UCSD-AML1 (cell line): ENCODE data around the gene GH2.
A peak's percentile ranks its signal among the peaks of the same experiment; 100 is the strongest.
"Not testable (repeated sequence)": the region's sequence is repeated elsewhere in the genome, so short reads cannot be mapped to it uniquely, and the experiment has no call there.

Experiments used
- DNase-seq: peaks from one replicate; lab custom pipeline; 2025; ENCODE audit not compliant: unreplicated experiment; lab: John Stamatoyannopoulos, UW

GH2 gene

GRCh38 chr17:63874693-63875092 is 7.1 kb downstream of the GH2 start:
- not testable (repeated sequence) for DNase-seq

GRCh38 chr17:63874061-63874626 is 7.6 kb downstream of the GH2 start:
- DNase-seq, result not testable (repeated sequence)

DNA sequence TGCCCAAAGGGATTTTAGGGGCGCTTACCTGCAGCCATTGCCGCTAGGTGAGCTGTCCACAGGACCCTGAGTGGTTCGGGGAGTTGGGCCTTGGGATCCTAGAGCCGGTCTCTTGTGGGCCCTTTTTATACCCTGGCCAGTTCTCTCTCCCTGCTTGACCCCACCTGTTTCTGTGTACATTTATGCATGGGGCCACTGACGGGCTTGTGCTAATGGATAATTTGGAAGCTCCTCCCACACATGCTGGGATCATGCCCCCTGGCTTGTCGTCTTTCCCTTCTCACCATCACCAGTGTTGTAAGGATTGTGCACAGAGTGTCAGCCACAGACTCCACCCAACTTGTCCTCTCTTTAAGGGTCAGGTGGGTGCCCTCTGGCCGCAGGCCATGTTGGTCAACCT is 8.2 kb downstream of the GH2 start, which contains the start of gene CSH2:
Gene CSH2 (minus strand): TSS at position 101 of the 400 bp plus-strand sequence. CDS start 63 bp downstream, at position 38.
- DNase-seq, result not testable (repeated sequence)

- DNase-seq, result not testable (repeated sequence)
These were observed 9.9 kb downstream of the GH2 start for GRCh38 chr17:63871646-63872365.

GRCh38 chr17:63870292-63870665 is 11.5 kb downstream of the GH2 start:
- not testable (repeated sequence) for DNase-seq

GRCh38 chr17:63869491-63870291 is 12.1 kb downstream of the GH2 start:
- not testable (repeated sequence) for DNase-seq

GRCh38 chr17:63866625-63867024 is 15.1 kb downstream of the GH2 start:
- DNase-seq, result not testable (repeated sequence)

DNA sequence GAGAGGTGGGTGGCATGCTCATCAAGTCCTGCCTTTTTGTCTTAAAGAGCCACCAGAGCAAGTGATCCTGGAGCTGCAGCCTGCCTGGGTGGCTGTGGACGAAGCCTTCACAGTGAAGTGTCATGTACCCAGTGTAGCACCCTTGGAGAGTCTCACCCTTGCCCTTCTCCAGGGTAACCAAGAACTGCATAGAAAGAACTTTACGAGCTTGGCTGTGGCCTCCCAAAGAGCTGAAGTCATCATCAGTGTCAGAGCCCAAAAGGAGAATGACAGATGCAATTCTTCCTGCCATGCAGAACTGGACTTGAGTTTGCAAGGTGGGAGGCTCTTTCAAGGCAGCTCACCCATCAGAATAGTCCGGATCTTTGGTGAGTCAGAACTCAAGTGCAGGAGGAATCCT is 22.5 kb downstream of the GH2 start:
- no peak for DNase-seq

DNA sequence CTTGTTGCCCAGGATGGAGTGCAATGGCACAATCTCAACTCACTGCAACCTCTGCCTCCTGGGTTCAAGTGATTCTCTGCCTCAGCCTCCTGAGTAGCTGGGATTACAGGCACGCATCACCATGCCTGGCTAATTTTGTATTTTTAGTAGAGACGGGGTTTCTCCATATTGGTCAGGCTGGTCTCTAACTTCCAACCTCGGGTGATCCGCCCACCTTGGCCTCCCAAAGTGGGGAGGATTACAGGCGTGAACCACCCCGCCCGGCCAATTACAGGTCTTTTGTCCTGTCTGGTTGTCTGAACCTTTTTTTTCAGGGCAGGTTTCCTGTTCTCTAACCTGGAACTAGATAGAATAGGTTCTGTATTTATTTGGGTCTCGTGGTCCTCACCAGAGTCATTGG is 25.3 kb downstream of the GH2 start:
- not testable (repeated sequence) for DNase-seq

- no peak for DNase-seq
These were observed 26.6 kb downstream of the GH2 start for GRCh38 chr17:63855185-63855584.

DNA sequence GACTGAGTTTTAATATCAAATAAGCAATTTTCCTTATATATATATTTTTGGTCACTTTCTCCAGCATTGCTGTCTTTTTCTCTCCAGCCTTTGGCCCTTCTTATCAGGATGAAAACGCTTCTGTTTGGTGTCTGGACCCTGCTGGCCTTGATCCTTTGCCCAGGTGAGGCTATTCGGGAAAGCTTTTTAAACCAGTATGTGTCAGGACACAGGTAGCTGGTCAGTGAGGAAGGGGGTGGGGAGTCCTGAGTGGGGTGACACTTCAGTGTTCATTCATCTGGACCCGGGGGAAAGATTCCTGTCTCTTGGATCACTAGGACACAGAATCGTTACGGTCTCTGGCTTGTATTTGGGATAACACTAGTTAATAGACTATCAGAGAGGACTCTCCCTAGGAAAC is 27.0 kb downstream of the GH2 start:
- no peak for DNase-seq

- DNase-seq, result no peak
These were observed 28.5 kb downstream of the GH2 start for GRCh38 chr17:63853260-63853659.

DNA sequence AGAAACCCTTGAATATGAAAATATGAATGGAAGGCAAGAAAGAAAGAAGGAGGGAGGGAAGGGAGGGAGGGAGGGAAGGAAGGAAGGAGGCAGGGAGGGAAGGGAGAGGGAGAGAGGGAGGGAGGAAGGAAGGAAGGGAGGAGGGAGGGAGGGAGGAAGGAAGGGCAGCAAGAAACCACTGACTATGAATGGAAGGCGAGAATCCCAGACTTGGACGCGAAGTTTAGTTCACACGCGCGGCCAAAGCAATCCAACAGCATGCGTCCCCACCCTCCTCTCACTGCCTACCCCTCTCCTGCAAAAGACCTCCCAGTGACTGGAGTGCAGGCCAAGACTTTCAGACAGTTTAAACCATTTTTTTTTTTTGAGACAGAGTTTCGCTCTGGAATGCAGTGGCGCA is 31.3 kb downstream of the GH2 start:
- DNase-seq, result no peak

DNA sequence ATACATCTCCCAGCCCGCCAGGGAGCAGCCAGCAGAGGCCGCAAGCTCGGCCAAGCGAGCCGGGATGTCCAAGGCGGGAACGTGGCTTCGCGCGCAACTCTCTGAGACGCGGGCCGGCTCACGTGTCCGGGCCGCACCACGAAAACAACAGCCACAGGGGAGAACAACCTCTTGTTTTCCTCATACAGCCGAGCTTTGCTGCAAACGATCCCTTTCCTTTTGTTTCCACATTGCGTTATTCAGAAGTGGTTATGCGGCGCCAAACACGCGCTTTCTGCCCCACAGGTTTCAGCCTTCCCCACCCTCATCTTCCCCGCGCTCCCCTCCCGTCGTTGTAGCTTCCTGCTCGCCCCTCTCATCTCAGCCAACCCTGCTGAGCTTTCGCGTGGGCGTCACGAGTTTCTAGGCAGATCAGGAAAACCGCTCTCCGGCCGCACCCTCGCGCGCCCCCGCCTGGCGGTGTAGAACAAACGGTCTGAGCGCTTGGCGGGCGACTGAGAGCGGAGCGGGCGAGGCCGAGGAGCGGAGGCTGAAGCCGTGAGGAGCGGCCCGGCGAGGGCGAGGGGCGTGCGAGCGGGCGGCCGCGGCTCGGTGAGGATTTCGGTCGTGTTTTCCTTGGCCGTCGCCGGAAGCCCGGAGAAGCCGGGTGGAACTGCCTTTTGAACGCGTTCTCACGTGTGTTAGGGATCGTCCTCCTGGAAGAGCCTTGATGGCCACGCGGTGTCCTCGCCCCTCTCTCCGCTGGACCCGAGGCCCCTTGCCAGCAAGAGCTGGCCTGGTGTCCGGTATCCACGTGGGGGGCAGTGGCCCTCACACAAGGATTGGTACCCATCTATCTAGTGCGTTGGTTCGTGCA is 32.7 kb downstream of the GH2 start:
- DNase-seq, result peak; percentile 82

GRCh38 chr17:63847525-63848249 is 34.1 kb downstream of the GH2 start:
- no peak for DNase-seq

DNA sequence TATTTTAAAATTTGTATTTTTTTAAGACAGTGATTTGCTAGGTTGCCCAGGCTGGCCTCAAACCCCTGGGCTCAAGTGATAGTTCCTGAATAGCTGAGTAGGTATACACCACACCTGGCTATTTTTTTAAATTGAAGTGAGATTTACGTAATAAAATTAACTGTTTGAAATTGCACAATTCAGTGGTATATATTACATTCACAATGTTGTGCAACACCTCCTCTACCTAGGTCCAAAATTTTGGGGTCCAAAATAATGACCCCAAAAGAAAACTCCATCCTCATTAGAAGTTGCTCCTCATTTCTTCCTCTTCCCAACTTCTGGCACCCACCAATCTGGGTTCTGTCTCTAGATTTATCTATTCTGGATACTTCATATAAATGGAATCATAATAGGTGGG is 36.2 kb downstream of the GH2 start:
- DNase-seq, result no peak

DNA sequence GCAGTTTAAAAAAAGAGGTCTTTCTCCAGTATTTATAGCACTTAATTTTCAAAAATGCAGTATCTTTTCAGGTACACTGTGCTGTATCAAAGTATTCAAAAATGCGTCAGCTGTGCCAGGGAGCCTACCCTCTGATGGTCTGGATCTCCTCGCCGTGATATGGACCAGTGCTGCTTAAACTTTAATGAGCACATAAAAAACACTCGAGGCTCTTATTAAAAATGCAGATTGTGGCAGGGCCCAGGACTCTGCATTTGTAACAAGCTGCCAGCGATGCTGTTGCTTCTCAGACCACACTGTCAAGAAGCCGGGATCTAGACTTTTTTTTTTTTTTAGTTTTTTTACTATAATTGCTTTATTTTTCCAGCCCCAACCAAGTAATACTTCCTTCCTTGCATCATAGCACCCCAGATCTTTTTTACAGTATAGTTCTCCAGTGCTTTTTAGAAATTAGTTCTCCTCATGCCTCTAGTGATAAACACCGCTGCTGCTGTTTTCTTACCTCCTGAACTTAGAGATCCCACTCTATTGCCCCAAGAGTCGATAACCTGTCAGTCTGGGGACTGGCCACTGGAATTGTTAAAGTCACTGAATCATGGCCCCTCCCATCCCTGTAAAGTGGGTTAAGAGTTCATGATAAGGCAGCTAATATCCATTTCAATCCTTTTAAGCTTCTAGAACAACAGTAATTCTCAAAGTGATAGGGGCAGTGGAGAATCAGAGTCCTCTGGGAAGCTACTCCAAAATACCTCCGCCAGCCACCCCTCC is 37.6 kb downstream of the GH2 start:
- no peak for DNase-seq

DNA sequence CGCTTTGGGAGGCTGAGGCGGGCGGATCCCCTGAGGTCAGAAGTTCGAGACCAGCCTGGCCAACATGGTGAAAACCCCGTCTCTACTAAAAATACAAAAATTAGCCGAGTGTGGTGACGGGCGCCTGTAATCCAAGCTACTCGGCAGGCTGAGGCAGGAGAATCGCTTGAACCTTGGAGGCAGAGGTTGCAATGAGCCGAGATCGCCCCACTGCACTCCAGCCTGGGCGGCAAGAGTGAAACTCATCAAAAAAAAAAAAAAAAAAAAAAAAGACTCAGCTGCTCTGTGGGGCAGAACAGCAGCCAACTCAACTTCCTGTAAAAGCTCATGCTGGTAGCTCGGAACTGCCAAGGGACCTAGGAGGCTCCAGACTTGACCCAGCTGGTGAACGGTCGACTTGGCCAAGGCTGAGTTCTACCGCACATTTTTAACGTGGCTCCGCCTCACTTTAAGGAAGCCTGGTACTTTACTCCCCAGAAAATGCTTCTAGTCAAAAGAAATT is 38.3 kb downstream of the GH2 start:
- DNase-seq, result peak; percentile 52
